K562 (cell line): ENCODE results near the gene PIP5KL1. TPM values are rescaled to one million over a fixed set of nuclear protein-coding genes. Genes with fewer than 3 reads are reported as not detected.
A peak's percentile ranks its signal among the peaks of the same experiment; 100 is the strongest.

Experiments
- CCAR2 ChIP-seq: fragments of 200-400 bp; formaldehyde crosslinking; IDR thresholded peaks from 2 replicates; pipeline ENCODE4 v1.6.1; 2017; ENCODE audit warnings: mild to moderate bottlenecking, low read depth, low read length
- EHMT2 ChIP-seq: fragments of 450-650 bp; IDR thresholded peaks from 2 replicates; pipeline ENCODE4 v1.6.1; 2018; ENCODE audit warnings: antibody characterized with exemption
- ETV1 ChIP-seq: fragments of 450-650 bp; conservative IDR thresholded peaks from 2 replicates; pipeline ENCODE4 v1.6.1; 2016; ENCODE audit warnings: missing genetic modification characterization, control low read depth, low read depth, missing compliant biosample characterization
- FOXA3 ChIP-seq, 2 experiments: fragments of 450-650 bp in 1 of 2; sonication (generic) in 1 of 2; formaldehyde crosslinking; IDR thresholded peaks in 1 of 2; conservative IDR thresholded peaks in 1 of 2; 2 replicates each; pipeline versions ENCODE4 v1.4.0 to v1.8.0; 2020 to 2022; ENCODE audit warnings: mild to moderate bottlenecking in 2 of 2, missing genetic modification reagents in 1 of 2
- MAFK ChIP-seq: IDR thresholded peaks from 2 replicates; pipeline ENCODE4 v1.6.1; 2011; ENCODE audit warnings: low read length, improper control_type of control experiment
- NFYB ChIP-seq: IDR thresholded peaks from 2 replicates; pipeline ENCODE4 v1.6.1; 2011; ENCODE audit warnings: mild to moderate bottlenecking, moderate library complexity; ENCODE audit not compliant: insufficient read length; ENCODE audit errors: extremely low read depth
- NR2F6 ChIP-seq: fragments of 450-650 bp; formaldehyde crosslinking; IDR thresholded peaks from 2 replicates; pipeline ENCODE4 v1.4.0; 2020; ENCODE audit warnings: mild to moderate bottlenecking
- PHF20 ChIP-seq: fragments of 450-650 bp; IDR thresholded peaks from 2 replicates; pipeline ENCODE4 v1.6.1; 2018; ENCODE audit not compliant: partially characterized antibody
- PRPF4 ChIP-seq: fragments of 200-400 bp; formaldehyde crosslinking; IDR thresholded peaks from one replicate; pipeline ENCODE4 v1.6.1; 2017; ENCODE audit warnings: low read length, low read depth, mild to moderate bottlenecking; ENCODE audit not compliant: insufficient read depth, poor library complexity, severe bottlenecking
- PTTG1 ChIP-seq: fragments of 450-650 bp; IDR thresholded peaks from 2 replicates; pipeline ENCODE4 v1.6.1; 2016; ENCODE audit warnings: low read depth, mild to moderate bottlenecking, missing genetic modification characterization, missing compliant biosample characterization
- RBFOX2 ChIP-seq: fragments of 200-400 bp; formaldehyde crosslinking; IDR thresholded peaks from 2 replicates; pipeline ENCODE4 v1.6.1; 2017; ENCODE audit warnings: low read depth, mild to moderate bottlenecking, low read length, moderate library complexity
- SIN3B ChIP-seq: fragments of 450-650 bp; IDR thresholded peaks from 2 replicates; pipeline ENCODE4 v1.6.1; 2017; ENCODE audit warnings: low read depth, mild to moderate bottlenecking, moderate library complexity
- SMAD4 ChIP-seq: fragments of 250-450 bp; sonication (Bioruptor Pico); conservative IDR thresholded peaks from 2 replicates; pipeline ENCODE4 v1.8.0; 2021; ENCODE audit warnings: inconsistent platforms, mild to moderate bottlenecking, moderate library complexity
- SOX6 ChIP-seq: fragments of 450-650 bp; IDR thresholded peaks from 2 replicates; pipeline ENCODE4 v1.6.1; 2014; ENCODE audit warnings: mild to moderate bottlenecking
- TCF7L2 ChIP-seq: fragments of 150-350 bp; IDR thresholded peaks from 2 replicates; pipeline ENCODE4 v1.6.1; 2016; ENCODE audit warnings: low read depth, mild to moderate bottlenecking, low read length, moderate library complexity
- TEAD1 ChIP-seq, 2 experiments: fragments of 450-650 bp in 1 of 2; sonication (generic) in 1 of 2; formaldehyde crosslinking; IDR thresholded peaks; 2 replicates each; pipeline versions ENCODE4 v1.4.0 to v1.8.0; 2020 to 2022; ENCODE audit warnings: mild to moderate bottlenecking in 2 of 2, missing genetic modification reagents in 1 of 2
- U2AF2 ChIP-seq: fragments of 200-400 bp; formaldehyde crosslinking; optimal IDR thresholded peaks from 2 replicates; pipeline ENCODE3; 2017; ENCODE audit warnings: low read depth, mild to moderate bottlenecking, low read length
- XRCC4 ChIP-seq: IDR thresholded peaks from one replicate; pipeline ENCODE4 v1.6.1; 2011; ENCODE audit not compliant: insufficient read depth, insufficient read length; ENCODE audit errors: extremely low read depth
- ZNF445 ChIP-seq: fragments of 250-450 bp; sonication (Bioruptor Pico); IDR thresholded peaks from 2 replicates; pipeline ENCODE4 v1.4.0; 2020; ENCODE audit warnings: low read depth, mild to moderate bottlenecking, moderate library complexity
- ZNF785 ChIP-seq: fragments of 250-450 bp; sonication (Bioruptor Pico); IDR thresholded peaks from 2 replicates; pipeline ENCODE4 v1.4.0; 2020; ENCODE audit warnings: mild to moderate bottlenecking
- polyA plus RNA-seq, 8 experiments: library from polyadenylated mRNA; depleted of rRNA in 4 of 8; stranded (reverse) in 5 of 8; unstranded in 3 of 8; fragments of >200 nt; fragmentation: Nextera tagmentation in 2 of 8; fragmentation: Illumina TruSeq in 1 of 8; extraction: Ambion mirVana in 2 of 8; extraction: Trizol in 1 of 8; gene quantifications; 2 replicates each; pipeline versions ENCODE4 v1.2.1 to v1.2.3, GENCODE V29; 2011 to 2014; ENCODE audit warnings: inconsistent platforms in 1 of 8, missing spikeins in 1 of 8
- total RNA-seq, 7 experiments: library from RNA; depleted of rRNA in 6 of 7; stranded (reverse); fragments of >200 nt in 6 of 7; fragmentation: Illumina TruSeq in 2 of 7; extraction: Trizol in 2 of 7; gene quantifications; 2 replicates each; pipeline versions ENCODE4 v1.2.1 to v1.2.3, GENCODE V29; 2011 to 2021; ENCODE audit warnings: low replicate concordance in 1 of 7
- TF ChIP-seq, protein P1 (sequence below): fragments of 150-350 bp; conservative IDR thresholded peaks from 2 replicates; pipeline ENCODE4 v1.6.1; 2014; ENCODE audit warnings: low read length
- TF ChIP-seq, protein P2 (sequence below): fragments of 450-650 bp; formaldehyde crosslinking; IDR thresholded peaks from 2 replicates; pipeline ENCODE4 v1.4.0; 2022; ENCODE audit warnings: mild to moderate bottlenecking, moderate library complexity
- TF ChIP-seq, protein P3 (sequence below): fragments of 250-450 bp; sonication (Bioruptor Pico); IDR thresholded peaks from 2 replicates; pipeline ENCODE4 v1.9.0; 2021; ENCODE audit warnings: mild to moderate bottlenecking, inconsistent platforms

PIP5KL1 gene
- total and polyA plus RNA-seq, 9 of the 15 experiments (the other 6 are each of a cell fraction or from before 2014, with no cell fraction given) = 0.18 to 4.8 (median 1.2) TPM

DNA sequence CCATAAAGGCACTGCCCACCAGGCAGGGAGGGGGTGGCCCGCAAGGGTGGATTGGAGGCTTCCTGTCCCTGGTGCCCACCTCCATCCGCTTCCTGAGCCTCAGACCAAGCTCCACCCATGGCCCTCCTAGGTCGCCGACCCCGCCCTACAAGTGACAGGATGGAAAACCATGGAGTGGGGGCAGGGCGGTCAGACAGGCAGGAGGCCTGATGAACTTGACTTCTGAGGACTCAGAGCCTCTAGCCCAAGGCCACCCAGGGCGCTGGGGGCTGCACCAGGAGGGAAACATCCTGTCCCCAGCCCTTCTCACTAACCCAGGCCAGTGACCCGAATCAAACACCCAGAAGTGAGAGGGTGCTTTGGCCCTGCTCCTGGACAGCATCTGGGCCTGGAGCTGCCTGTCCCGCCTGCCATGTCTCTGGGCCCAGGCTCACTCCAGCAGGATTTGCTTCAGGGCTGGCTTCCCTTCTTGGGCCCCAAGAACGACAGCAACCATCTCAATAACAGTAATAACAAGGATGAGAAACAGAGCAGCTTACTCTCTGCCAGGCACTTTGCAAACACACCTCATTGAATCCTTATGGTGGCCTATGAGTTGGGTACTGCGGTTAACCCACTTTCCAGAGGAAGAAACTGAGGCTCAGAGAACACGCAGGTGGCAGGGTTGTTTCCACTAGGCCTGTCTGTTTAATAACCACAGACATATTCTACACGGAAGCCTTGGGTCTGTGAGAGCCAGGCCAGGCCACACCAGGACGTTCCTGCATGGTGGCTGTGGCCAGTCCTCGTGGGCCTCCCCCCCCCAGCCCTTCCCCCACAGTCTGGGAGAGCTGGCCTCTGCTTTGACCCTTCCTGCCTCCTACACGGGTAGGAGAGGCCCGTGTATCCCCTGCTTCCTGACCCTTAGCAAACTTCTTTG is 26.8 kb downstream of the PIP5KL1 start (continued):
- TF ChIP-seq, protein P1, sequence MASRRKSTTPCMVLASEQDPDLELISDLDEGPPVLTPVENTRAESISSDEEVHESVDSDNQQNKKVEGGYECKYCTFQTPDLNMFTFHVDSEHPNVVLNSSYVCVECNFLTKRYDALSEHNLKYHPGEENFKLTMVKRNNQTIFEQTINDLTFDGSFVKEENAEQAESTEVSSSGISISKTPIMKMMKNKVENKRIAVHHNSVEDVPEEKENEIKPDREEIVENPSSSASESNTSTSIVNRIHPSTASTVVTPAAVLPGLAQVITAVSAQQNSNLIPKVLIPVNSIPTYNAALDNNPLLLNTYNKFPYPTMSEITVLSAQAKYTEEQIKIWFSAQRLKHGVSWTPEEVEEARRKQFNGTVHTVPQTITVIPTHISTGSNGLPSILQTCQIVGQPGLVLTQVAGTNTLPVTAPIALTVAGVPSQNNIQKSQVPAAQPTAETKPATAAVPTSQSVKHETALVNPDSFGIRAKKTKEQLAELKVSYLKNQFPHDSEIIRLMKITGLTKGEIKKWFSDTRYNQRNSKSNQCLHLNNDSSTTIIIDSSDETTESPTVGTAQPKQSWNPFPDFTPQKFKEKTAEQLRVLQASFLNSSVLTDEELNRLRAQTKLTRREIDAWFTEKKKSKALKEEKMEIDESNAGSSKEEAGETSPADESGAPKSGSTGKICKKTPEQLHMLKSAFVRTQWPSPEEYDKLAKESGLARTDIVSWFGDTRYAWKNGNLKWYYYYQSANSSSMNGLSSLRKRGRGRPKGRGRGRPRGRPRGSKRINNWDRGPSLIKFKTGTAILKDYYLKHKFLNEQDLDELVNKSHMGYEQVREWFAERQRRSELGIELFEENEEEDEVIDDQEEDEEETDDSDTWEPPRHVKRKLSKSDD = no peak
- no peak for TF ChIP-seq ZNF445 (CRISPR knock-in tag)
- TF ChIP-seq FOXA3 (CRISPR knock-in tag; conservative IDR thresholded peaks at IDR 0.05 in 1 of 2, IDR thresholded peaks at IDR 0.05 in 1 of 2) = no peak; a peak in 1 of 4 replicates
- no peak for TF ChIP-seq XRCC4
- TF ChIP-seq, protein P2, sequence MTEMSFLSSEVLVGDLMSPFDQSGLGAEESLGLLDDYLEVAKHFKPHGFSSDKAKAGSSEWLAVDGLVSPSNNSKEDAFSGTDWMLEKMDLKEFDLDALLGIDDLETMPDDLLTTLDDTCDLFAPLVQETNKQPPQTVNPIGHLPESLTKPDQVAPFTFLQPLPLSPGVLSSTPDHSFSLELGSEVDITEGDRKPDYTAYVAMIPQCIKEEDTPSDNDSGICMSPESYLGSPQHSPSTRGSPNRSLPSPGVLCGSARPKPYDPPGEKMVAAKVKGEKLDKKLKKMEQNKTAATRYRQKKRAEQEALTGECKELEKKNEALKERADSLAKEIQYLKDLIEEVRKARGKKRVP (CRISPR knock-in tag) = 0 out of 2 replicates have a peak, but pooled peaks have one; percentile 2
- TF ChIP-seq PHF20 = no peak
- no peak for TF ChIP-seq TEAD1 (CRISPR knock-in tag; IDR thresholded peaks at IDR 0.05)
- TF ChIP-seq SIN3B = no peak
- no peak for TF ChIP-seq PRPF4
- no peak for TF ChIP-seq U2AF2
- no peak for TF ChIP-seq TCF7L2
- TF ChIP-seq NFYB = no peak
- TF ChIP-seq, protein P3, sequence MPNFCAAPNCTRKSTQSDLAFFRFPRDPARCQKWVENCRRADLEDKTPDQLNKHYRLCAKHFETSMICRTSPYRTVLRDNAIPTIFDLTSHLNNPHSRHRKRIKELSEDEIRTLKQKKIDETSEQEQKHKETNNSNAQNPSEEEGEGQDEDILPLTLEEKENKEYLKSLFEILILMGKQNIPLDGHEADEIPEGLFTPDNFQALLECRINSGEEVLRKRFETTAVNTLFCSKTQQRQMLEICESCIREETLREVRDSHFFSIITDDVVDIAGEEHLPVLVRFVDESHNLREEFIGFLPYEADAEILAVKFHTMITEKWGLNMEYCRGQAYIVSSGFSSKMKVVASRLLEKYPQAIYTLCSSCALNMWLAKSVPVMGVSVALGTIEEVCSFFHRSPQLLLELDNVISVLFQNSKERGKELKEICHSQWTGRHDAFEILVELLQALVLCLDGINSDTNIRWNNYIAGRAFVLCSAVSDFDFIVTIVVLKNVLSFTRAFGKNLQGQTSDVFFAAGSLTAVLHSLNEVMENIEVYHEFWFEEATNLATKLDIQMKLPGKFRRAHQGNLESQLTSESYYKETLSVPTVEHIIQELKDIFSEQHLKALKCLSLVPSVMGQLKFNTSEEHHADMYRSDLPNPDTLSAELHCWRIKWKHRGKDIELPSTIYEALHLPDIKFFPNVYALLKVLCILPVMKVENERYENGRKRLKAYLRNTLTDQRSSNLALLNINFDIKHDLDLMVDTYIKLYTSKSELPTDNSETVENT = 0 out of 2 replicates have a peak, but pooled peaks have one; percentile 38
- no peak for TF ChIP-seq PTTG1 (tag)
- no peak for TF ChIP-seq MAFK
- no peak for TF ChIP-seq SOX6
- no peak for TF ChIP-seq ZNF785 (CRISPR knock-in tag)
- no peak for TF ChIP-seq CCAR2
- peak; percentile 45 for TF ChIP-seq ETV1 (tag)
- TF ChIP-seq SMAD4 (CRISPR knock-in tag) = peak; percentile 24; the same call in 1 of the 2 replicates
- no peak for TF ChIP-seq EHMT2
- TF ChIP-seq RBFOX2 = peak; percentile 74
- TF ChIP-seq NR2F6 (CRISPR knock-in tag) = no peak
